KMS-11 (cell line): ENCODE results near the gene CHKB.

Experiments used
- H2AFZ ChIP-seq: fragments of 200-600 bp; sonication (generic); 2 replicates; pipeline ENCODE4 v1.6.1; 2016; ENCODE audit warnings: antibody characterized with exemption, mixed run types, low read depth
- H3K27ac ChIP-seq: fragments of 200-600 bp; sonication (generic); 2 replicates; pipeline ENCODE4 v1.6.1; 2016; ENCODE audit warnings: mild to moderate bottlenecking, mixed run types
- H3K27me3 ChIP-seq: fragments of 200-600 bp; sonication (generic); 2 replicates; pipeline ENCODE4 v1.6.1; 2017; ENCODE audit warnings: mild to moderate bottlenecking, low read depth, mixed run types, moderate library complexity; ENCODE audit not compliant: insufficient read depth
- H3K36me3 ChIP-seq: fragments of 200-600 bp; sonication (generic); 2 replicates; pipeline ENCODE4 v1.6.1; 2017; ENCODE audit warnings: mild to moderate bottlenecking, mixed run types; ENCODE audit not compliant: insufficient read depth
- H3K4me1 ChIP-seq: fragments of 200-600 bp; sonication (generic); 2 replicates; pipeline ENCODE4 v1.6.1; 2016; ENCODE audit warnings: mild to moderate bottlenecking, low read depth, mixed run types; ENCODE audit not compliant: poor library complexity, severe bottlenecking
- H3K4me2 ChIP-seq: fragments of 200-600 bp; sonication (generic); 2 replicates; pipeline ENCODE4 v1.7.0; 2016; ENCODE audit warnings: mild to moderate bottlenecking, mixed run types
- H3K4me3 ChIP-seq: fragments of 200-600 bp; sonication (generic); IDR thresholded peaks from 2 replicates; pipeline ENCODE4 v1.6.1; 2017; ENCODE audit warnings: low read depth, low read length, mixed read lengths; ENCODE audit not compliant: insufficient read depth
- H3K79me2 ChIP-seq: fragments of 200-600 bp; sonication (generic); 2 replicates; pipeline ENCODE4 v1.6.1; 2016; ENCODE audit warnings: low read depth, mixed run types; ENCODE audit not compliant: insufficient read depth
- H3K9ac ChIP-seq: fragments of 200-600 bp; sonication (generic); 2 replicates; pipeline ENCODE4 v1.6.1; 2016; ENCODE audit warnings: mild to moderate bottlenecking, mixed run types
- H4K20me1 ChIP-seq: fragments of 200-600 bp; sonication (generic); 2 replicates; pipeline ENCODE4 v1.6.1; 2016; ENCODE audit warnings: mild to moderate bottlenecking, mixed run types; ENCODE audit not compliant: insufficient read depth
- CTCF ChIP-seq: fragments of 200-600 bp; sonication (generic); conservative IDR thresholded peaks from 2 replicates; pipeline ENCODE4 v1.6.1; 2017; ENCODE audit warnings: low read depth, mild to moderate bottlenecking, antibody characterized with exemption, low read length, moderate library complexity, mixed read lengths

The CHKB gene

GRCh38 chr22:50579752-50580151 lies 2.9 kb downstream of the CHKB start:
- H3K9ac ChIP-seq, result no peak overlapping the region
- H3K27ac ChIP-seq, result no peak overlapping the region
- H3K4me2 ChIP-seq, result no peak overlapping the region
- no peaks in the 10 kb centered on the region for H3K27me3 ChIP-seq
- no peaks in the 10 kb centered on the region for H4K20me1 ChIP-seq
- TF ChIP-seq CTCF, result no peak
- no peak overlapping the region for H3K4me3 ChIP-seq
- no peak overlapping the region for H2AFZ ChIP-seq
- H3K4me1 ChIP-seq, result peaks cover 4% of the 10 kb centered on the region
- H3K36me3 ChIP-seq, result no peaks in the 10 kb centered on the region
- H3K79me2 ChIP-seq, result no peaks in the 10 kb centered on the region

GRCh38 chr22:50578776-50579310 lies 3.8 kb downstream of the CHKB start:
- no peak overlapping the region for H3K9ac ChIP-seq
- no peaks in the 10 kb centered on the region for H4K20me1 ChIP-seq
- no peaks in the 10 kb centered on the region for H3K79me2 ChIP-seq
- no peak for TF ChIP-seq CTCF
- H3K36me3 ChIP-seq, result no peaks in the 10 kb centered on the region
- H2AFZ ChIP-seq, result no peak overlapping the region
- no peaks in the 10 kb centered on the region for H3K27me3 ChIP-seq
- no peak overlapping the region for H3K27ac ChIP-seq
- H3K4me1 ChIP-seq, result peaks cover 4% of the 10 kb centered on the region
- no peak overlapping the region for H3K4me3 ChIP-seq
- H3K4me2 ChIP-seq, result no peak overlapping the region

GRCh38 chr22:50577987-50578775 lies 4.5 kb downstream of the CHKB start, which contains the start of gene CPT1B:
CPT1B (minus strand) TSS chr22:50578427; CDS start chr22:50577915, 512 bp downstream.
- Histone ChIP-seq H3K4me1 (peaks cover 4% of the 10 kb centered on the region), H3K4me3 (no peak within 1 kb of the TSS), H3K27ac (no peak within 1 kb of the TSS), H3K36me3 (no peaks in the 10 kb centered on the region), H3K9ac (no peak within 1 kb of the TSS), H3K4me2 (no peak within 1 kb of the TSS), H4K20me1 (no peaks in the 10 kb centered on the region), H3K79me2 (no peaks in the 10 kb centered on the region), H3K27me3 (no peaks in the 10 kb centered on the region), H2AFZ (no peak within 1 kb of the TSS)
- TF ChIP-seq CTCF, result no peak

GRCh38 chr22:50577697-50577986 lies 5.0 kb downstream of the CHKB start:
- Histone ChIP-seq H3K27ac (no peak overlapping the region), H2AFZ (no peak overlapping the region), H3K9ac (no peak overlapping the region), H4K20me1 (no peaks in the 10 kb centered on the region), H3K36me3 (no peaks in the 10 kb centered on the region), H3K4me2 (no peak overlapping the region), H3K4me1 (peaks cover 4% of the 10 kb centered on the region), H3K4me3 (no peak overlapping the region), H3K27me3 (no peaks in the 10 kb centered on the region), H3K79me2 (no peaks in the 10 kb centered on the region)
- TF ChIP-seq CTCF, result no peak
